GM23338 (cell line): ENCODE data around the gene RPTOR.

ENCODE experiments used
- CREB1 ChIP-seq: fragments of 250-450 bp; sonication (Bioruptor Pico); IDR thresholded peaks from 2 replicates; pipeline ENCODE4 v1.5.0; 2020; ENCODE audit warnings: low read depth, mild to moderate bottlenecking, moderate library complexity
- POLR2AphosphoS5 ChIP-seq: IDR thresholded peaks from 2 replicates; pipeline ENCODE4 v1.6.1; 2016; ENCODE audit warnings: antibody characterized with exemption, low read depth
- ZNF114 ChIP-seq: fragments of 250-450 bp; sonication (Bioruptor Pico); IDR thresholded peaks from 2 replicates; pipeline ENCODE4 v1.5.0; 2020; ENCODE audit warnings: mild to moderate bottlenecking, moderate library complexity
- TF ChIP-seq, protein P1 (sequence below), 2 experiments: fragments of 200-600 bp in 1 of 2; sonication (generic) in 1 of 2; conservative IDR thresholded peaks; 2 replicates each; pipeline versions ENCODE4 v1.5.1 to v1.6.1; 2016 to 2017; ENCODE audit warnings: antibody characterized with exemption in 2 of 2, low read depth in 2 of 2, mild to moderate bottlenecking in 2 of 2, moderate library complexity in 1 of 2

DNA sequence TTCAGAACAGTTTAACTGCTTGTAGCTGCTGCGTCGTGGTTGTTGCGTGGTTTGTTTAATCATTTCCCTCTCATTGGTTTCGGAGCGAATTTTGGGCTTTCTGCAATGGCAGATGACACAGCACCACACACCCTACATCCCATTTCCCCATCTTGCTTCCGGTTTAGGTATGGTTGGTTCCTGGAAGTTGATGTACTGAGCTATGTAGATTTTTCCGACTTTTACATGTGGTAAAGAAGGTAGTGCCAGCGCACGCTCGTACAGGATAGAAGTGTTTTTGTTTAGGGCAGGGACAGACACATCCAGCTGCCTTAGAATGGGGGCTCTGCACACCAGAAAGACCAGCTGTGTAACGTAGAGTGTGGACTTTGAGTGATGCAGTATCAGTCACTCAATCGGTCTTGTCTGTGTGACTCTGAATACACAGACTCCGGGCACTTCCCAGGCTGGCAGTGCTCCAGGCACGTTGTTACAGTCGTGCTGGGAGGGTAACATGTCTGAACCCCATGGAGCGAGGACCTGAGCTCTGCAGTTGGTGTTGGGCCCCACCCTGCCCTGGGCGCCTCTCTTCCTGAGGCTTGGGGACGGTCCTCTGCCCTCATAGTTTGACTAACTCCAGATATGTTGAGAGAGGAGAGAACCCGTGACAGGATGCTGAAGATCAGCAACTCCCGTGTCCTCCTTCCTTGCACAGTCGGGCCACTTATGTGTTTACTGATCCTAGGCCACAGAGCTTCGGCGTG, 275.0 kb downstream of the RPTOR start:
- TF ChIP-seq, protein P1, sequence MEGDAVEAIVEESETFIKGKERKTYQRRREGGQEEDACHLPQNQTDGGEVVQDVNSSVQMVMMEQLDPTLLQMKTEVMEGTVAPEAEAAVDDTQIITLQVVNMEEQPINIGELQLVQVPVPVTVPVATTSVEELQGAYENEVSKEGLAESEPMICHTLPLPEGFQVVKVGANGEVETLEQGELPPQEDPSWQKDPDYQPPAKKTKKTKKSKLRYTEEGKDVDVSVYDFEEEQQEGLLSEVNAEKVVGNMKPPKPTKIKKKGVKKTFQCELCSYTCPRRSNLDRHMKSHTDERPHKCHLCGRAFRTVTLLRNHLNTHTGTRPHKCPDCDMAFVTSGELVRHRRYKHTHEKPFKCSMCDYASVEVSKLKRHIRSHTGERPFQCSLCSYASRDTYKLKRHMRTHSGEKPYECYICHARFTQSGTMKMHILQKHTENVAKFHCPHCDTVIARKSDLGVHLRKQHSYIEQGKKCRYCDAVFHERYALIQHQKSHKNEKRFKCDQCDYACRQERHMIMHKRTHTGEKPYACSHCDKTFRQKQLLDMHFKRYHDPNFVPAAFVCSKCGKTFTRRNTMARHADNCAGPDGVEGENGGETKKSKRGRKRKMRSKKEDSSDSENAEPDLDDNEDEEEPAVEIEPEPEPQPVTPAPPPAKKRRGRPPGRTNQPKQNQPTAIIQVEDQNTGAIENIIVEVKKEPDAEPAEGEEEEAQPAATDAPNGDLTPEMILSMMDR (conservative IDR thresholded peaks at IDR 0.05; ENCODE audit: low read depth in 2 of 2): no peak
- no peak for TF ChIP-seq CREB1 (CRISPR knock-in tag)
- TF ChIP-seq ZNF114: no peak
- TF ChIP-seq POLR2AphosphoS5: no peak
